ENCODE data around the gene SCFD2.
"Not testable (repeated sequence)": the region's sequence is repeated elsewhere in the genome, so short reads cannot be mapped to it uniquely, and the experiment has no call there.

The SCFD2 gene

DNA sequence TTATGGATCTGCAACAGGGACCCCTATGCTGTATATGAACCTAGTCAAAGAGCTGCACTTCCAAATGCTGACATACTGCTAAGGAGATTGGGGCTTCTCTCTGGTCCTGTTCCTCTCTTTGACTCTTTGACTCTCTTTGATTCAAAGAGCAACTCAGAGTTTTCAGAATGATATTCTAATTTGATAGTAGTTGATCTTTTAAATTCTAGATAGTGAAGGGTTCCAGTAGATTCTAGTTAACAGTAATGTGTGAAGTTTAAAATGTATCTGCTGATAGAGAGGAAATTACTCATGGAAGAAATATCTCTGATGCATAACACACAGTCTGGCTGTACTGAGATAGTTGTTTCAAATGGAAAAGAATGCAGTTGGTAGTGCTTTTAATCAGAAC is 264.7 kb downstream of the SCFD2 start:
- DNase-seq (ENCODE audit: low spot score), result no peak

DNA sequence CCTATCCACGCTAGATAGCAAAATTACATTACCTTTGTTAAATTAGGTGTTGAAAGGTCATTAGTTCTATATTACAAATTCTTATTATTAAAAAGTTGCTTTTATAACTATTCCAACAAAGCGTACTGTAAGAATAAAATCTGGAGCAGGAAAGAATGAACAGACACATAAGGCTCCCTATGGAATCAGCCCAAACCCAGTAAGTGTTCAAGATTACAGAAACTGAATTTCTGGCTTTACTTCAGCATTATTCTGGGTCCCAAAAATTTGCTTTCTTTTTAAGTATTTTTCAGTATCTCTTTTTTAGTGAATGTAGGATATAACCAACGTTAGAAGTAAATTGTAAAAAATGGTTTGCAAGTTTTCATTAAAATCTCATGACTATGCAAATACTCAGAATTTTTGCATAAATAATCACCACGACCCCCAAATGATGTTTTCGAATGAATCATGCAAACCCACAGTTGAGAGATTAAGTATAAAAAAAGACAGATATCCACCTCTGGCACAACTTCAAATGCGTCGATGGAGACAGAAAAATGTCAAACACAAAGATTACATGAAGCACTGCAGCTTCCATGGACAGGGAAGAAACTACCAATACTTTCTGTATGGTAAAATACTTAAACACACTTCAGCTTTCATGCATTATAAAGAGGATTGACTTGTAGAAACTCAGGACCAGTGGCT is 265.2 kb downstream of the SCFD2 start:
- no peak for DNase-seq (ENCODE audit: low spot score)

- DNase-seq (ENCODE audit: low spot score), result no peak
Observed at GRCh38 chr4:53098681-53099121, 267.2 kb downstream of the SCFD2 start.

DNA sequence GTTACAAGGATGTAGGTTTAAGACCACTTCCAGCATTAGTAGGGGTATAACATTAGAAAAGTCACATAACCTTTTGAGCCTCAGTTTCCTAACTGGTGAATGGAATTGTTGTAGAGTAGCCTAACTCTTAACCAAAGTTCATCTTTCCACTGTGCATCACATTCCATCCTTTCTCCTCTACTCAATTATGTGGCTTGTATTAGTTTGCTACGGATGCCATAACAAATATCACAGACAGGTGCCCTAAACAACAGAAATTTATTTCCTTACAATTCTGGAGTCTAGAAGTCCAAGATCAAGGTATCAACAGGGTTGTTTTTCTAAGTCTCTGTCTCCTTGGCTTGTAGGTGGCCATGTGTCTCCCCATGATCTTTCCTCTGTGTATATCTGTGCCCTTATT is 271.8 kb downstream of the SCFD2 start:
- no peak for DNase-seq (ENCODE audit: low spot score)

DNA sequence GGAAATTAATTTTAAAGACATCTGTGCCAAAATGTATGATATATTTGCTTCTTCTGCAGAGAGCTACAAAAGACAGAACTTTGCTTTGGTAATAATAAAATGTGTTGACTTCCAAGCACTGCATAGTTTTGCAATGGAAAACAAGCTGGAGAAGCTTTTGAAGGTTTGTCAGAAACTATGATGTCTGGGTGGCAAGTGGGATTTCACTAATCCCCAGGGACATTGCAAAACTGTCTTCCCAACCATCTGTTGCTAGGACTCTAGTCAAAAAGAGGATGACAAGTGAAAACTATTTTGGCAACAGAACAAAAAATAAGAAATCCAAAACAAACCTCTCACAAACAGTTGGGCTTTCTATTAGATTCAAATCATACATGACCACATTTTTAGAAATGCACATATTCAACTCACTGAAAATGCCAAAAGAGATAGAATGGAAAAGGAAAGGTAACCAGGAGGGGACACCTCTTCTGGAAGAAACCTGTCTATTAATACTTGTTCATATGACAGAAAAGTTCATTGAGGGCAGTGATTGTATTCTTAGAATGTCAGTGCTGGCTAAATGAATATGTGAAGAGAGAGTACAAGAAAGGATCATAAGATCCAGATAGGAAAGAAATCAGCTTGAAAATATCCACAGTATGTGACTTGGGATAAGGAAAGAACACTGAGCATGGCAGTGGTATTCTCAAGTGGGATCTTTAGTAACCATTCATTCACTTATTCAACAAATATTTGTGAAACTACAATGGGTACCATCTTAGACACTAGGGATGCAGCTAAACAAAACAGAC is 275.7 kb downstream of the SCFD2 start:
- no peak for DNase-seq (ENCODE audit: low spot score)

DNA sequence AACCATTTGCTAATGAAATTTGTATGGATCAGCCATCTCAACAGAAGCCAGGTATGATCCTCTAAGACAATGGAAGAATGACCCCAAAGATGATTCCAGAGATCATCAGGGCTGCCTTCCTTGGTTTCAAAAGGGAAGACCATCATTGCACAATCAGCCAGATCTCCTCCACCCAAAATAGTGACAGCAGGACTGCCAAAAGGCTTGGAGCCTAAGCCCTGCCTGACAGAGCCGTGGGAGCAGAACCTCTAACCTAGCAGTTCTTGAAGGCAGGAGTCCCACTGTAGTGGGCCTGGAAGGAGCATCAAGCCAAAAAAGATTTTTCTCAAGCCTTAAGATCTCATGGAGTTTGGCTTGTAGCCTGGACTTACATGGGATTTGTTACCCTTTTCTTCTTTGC is 277.7 kb downstream of the SCFD2 start:
- DNase-seq (ENCODE audit: low spot score), result no peak

DNA sequence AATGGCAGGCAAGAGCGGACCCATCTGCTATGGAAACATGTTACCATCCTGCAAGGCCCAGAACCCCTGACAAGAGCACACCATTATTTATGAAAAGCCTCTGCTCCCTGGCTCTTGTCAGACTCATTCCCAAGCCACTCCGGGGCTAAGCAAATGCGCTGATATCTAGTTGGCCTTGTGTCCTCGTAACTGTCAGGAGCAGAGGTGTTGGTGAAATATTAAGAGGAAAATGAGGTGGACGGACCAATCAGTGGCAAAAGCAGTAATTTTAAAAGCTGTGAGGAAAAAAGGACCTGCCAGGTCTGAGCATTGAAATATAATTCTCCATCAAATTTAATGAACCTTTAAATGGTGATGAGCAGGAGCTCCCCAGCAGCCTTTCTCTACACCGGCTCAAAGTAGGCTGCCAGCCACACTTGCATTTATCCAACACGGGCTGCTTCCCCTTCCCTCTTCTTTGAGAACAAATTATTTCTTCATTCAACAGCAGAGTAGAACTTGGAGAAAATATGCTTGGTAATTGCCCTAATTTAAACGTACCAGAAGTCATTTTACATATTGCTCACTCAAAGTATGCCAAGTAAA is 289.4 kb downstream of the SCFD2 start:
- no peak for DNase-seq (ENCODE audit: low spot score)

GRCh38 chr4:53075162-53075785 is 290.6 kb downstream of the SCFD2 start:
- no peak for DNase-seq (ENCODE audit: low spot score)

DNA sequence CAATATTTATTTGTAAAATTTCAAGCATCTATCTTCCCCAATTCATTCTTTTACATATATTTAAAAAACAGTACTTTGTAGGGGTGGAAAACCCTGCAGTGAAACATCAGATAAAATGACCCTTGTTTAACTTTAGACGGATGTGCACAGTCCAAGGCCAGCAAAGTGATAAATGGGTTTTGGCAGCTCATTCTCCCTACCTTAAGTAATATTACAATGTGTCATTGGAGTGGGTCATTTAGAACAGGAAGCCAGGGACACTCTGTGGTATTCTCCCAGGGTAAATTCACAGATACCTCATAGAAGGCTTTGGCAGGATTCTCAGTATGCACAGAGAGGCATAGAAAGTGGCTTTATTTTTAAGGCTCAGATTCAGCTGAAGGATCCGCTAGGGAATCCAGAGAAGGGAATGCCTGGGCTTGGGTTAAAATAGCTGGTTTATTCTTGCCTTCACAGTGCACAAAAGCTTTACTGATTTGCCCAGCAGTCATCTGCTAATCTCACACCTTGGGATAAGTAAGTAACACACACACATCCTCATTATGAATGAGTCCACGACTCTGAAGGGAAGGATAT is 297.0 kb downstream of the SCFD2 start:
- DNase-seq (ENCODE audit: low spot score), result no peak

GRCh38 chr4:53067125-53067802 is 298.6 kb downstream of the SCFD2 start:
- DNase-seq (ENCODE audit: low spot score), result no peak

- DNase-seq (ENCODE audit: low spot score), result no peak
Observed at GRCh38 chr4:53066155-53066554, 299.7 kb downstream of the SCFD2 start.

GRCh38 chr4:53064609-53065008 is 301.3 kb downstream of the SCFD2 start:
- DNase-seq (ENCODE audit: low spot score), result no peak

- no peak for DNase-seq (ENCODE audit: low spot score)
Observed at GRCh38 chr4:53061091-53061850, 304.6 kb downstream of the SCFD2 start.

DNA sequence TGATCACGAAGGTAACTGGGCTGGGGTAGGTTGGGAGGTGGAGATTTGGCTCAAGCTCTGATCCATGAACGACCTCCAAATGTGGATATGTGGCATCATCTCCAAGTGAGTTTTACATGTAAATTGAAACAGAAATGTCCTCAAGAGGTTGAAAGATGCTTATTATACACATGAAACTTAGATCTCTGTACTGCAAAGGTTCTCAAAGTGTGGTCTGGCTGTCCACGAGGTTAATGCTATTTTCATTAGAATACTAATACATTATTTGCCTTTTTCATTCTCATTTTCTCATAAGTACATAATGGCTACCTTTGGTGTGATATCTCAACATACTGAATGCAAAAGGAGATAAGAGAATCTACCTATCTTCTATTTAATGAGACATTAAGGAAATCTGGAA is 305.6 kb downstream of the SCFD2 start:
- DNase-seq (ENCODE audit: low spot score), result no peak

- no peak for DNase-seq (ENCODE audit: low spot score)
Observed at GRCh38 chr4:53059871-53060270, 306.0 kb downstream of the SCFD2 start.

- no peak for DNase-seq (ENCODE audit: low spot score)
Observed at GRCh38 chr4:53059256-53059655, 306.6 kb downstream of the SCFD2 start.

DNA sequence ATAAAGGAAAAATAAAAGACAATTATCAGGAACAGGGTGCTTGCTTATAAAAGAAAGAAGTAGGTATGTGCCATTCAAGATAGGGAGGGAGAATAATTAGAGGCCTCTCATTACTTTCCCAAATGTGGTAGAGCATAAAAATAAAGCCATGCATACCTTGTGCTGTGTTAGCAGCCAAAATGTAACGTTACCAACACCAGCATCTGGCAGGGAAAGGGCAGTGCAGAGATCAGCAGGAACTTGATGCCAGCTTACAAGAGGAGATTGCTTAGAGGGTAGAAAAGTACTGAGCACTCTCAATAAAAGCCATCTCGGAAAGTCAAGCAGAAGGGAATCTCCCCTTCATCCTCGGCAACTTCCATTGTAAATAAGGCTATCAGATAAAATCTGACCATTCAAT is 308.2 kb downstream of the SCFD2 start:
- no peak for DNase-seq (ENCODE audit: low spot score)

DNA sequence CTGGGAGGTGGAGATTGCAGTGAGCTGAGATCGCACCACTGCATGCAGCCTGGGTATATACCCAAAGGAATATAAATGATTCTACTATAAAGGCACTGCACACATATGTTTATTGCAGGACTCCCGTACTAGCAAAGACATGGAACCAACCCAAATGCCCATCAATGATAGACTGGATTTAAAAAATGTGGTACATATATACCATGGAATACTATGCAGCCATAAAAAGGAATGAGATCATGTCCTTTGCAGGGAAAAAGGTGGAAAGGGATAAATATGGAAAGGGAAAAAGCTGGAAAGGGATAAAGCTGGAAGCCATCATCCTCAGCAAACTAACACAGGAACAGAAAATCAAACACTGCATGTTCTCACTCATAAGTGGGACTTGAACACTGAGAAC is 308.8 kb downstream of the SCFD2 start:
- not testable (repeated sequence) for DNase-seq (ENCODE audit: low spot score)

GRCh38 chr4:53055716-53056403 is 310.0 kb downstream of the SCFD2 start:
- no peak for DNase-seq (ENCODE audit: low spot score)

- DNase-seq (ENCODE audit: low spot score), result no peak
Observed at GRCh38 chr4:53055274-53055673, 310.6 kb downstream of the SCFD2 start.

Measured in CD4-positive, alpha-beta T cell treated with Interleukin-15 for 4 hours (primary cell).